HCT116 (cell line): ENCODE measurements around the gene WIPF3. TPM values are rescaled to one million over a fixed set of nuclear protein-coding genes. Genes with fewer than 3 reads are reported as not detected.

ENCODE experiments used
- ATAC-seq: fragments of 200-7000 bp; cut with Tn5 transposase; 2 replicates; pipeline ENCODE4 v1.9.1; 2020; ENCODE audit warnings: mild to moderate bottlenecking, moderate library complexity
- BruUV-seq: library from RNA; stranded (reverse); fragments of 400-500 nt; replicated peaks from 2 replicates; lab custom pipeline; 2021; lab: Mats Ljungman, UMichigan
- CTCF ChIA-PET: fragments of 300-600 bp; sonication (Branson Sonifier 250); formaldehyde crosslinking; loops from one replicate; lab custom pipeline; 2021; ENCODE audit warnings: antibody characterized with exemption; lab: Charles Lee
- POLR2A ChIA-PET: fragments of 300-600, 350-600 bp; sonication (Branson Sonifier 250); formaldehyde crosslinking; loops from one replicate; lab custom pipeline; 2021; ENCODE audit warnings: antibody characterized with exemption; lab: Charles Lee
- RAD21 ChIA-PET, 2 experiments: fragments of 300-600 bp; sonication (Branson Sonifier 250); formaldehyde crosslinking; loops; one replicate each; lab custom pipeline; 2023; ENCODE audit warnings: low total read pairs in 2 of 2; ENCODE audit not compliant: uncharacterized antibody in 2 of 2, unreplicated experiment in 2 of 2, low non-redundant PET in 1 of 2; lab: Charles Lee
- DNase-seq: peaks from one replicate; pipeline ENCODE4 v3.0.0-alpha.2; 2010; ENCODE audit warnings: low read depth, low spot score
- H2AFZ ChIP-seq: fragments of 200-600 bp; shearing (Covaris generic), sonication (generic); 2 replicates; pipeline ENCODE4 v1.6.1; 2017; ENCODE audit warnings: low read depth, mixed run types, mixed read lengths, antibody characterized with exemption, low read length; ENCODE audit not compliant: poor library complexity, severe bottlenecking
- H3K27ac ChIP-seq: 2 replicates; pipeline ENCODE4 v1.5.1; 2012; ENCODE audit warnings: low read depth, low read length
- H3K27me3 ChIP-seq: fragments of 200-600 bp; sonication (generic); 2 replicates; pipeline ENCODE4 v1.6.1; 2016; ENCODE audit warnings: mixed run types, low read length, mixed read lengths; ENCODE audit not compliant: insufficient read depth
- H3K36me3 ChIP-seq, 2 experiments: fragments of 200-500 bp in 1 of 2; fragments of 200-600 bp in 1 of 2; sonication (Bioruptor generic) in 1 of 2; sonication (generic) in 1 of 2; 2 replicates each; pipeline versions ENCODE4 v1.5.1 to v1.6.1; 2014 to 2016; ENCODE audit warnings: low read length in 2 of 2, inconsistent platforms in 1 of 2, mixed read lengths in 1 of 2, mixed run types in 1 of 2; ENCODE audit not compliant: insufficient read depth in 2 of 2, control insufficient read depth in 1 of 2
- H3K4me1 ChIP-seq, 2 experiments: fragments of 200-600 bp in 1 of 2; sonication (generic) in 1 of 2; 2 replicates each; pipeline versions ENCODE4 v1.5.1 to v1.6.1; 2012 to 2017; ENCODE audit warnings: low read length in 2 of 2, inconsistent platforms in 1 of 2, mild to moderate bottlenecking in 1 of 2, mixed read lengths in 1 of 2, mixed run types in 1 of 2, moderate library complexity in 1 of 2; ENCODE audit not compliant: insufficient read depth in 2 of 2, control insufficient read depth in 1 of 2
- H3K4me2 ChIP-seq: fragments of 200-600 bp; sonication (generic); 2 replicates; pipeline ENCODE4 v1.6.1; 2017; ENCODE audit warnings: mixed run types, low read length, mixed read lengths
- H3K4me3 ChIP-seq, 2 experiments: fragments of 200-600 bp in 1 of 2; sonication (generic) in 1 of 2; replicated peaks in 1 of 2; 2 replicates each; pipeline ENCODE4 v1.5.1; 2011 to 2016; ENCODE audit warnings: low read length in 2 of 2, control low read depth in 1 of 2, low read depth in 1 of 2, mild to moderate bottlenecking in 1 of 2, mixed read lengths in 1 of 2, mixed run types in 1 of 2
- H3K79me2 ChIP-seq: fragments of 200-600 bp; sonication (generic); 2 replicates; pipeline ENCODE4 v1.6.1; 2017; ENCODE audit warnings: mild to moderate bottlenecking, mixed run types, low read length, moderate library complexity, mixed read lengths; ENCODE audit not compliant: insufficient read depth
- H3K9ac ChIP-seq: fragments of 200-600 bp; sonication (generic); 2 replicates; pipeline ENCODE4 v1.6.1; 2016; ENCODE audit warnings: low read length, mixed read lengths
- H3K9me2 ChIP-seq: fragments of 200-600 bp; sonication (generic), shearing (Covaris generic); 2 replicates; pipeline ENCODE4 v1.6.1; 2017; ENCODE audit warnings: mixed run types, mild to moderate bottlenecking, moderate library complexity; ENCODE audit not compliant: insufficient read depth
- H3K9me3 ChIP-seq, 2 experiments: fragments of 200-500 bp in 1 of 2; fragments of 200-600 bp in 1 of 2; sonication (Bioruptor generic) in 1 of 2; sonication (generic) in 1 of 2; 2 replicates each; pipeline ENCODE4 v1.6.1; 2014 to 2017; ENCODE audit warnings: low read length in 2 of 2, mixed read lengths in 2 of 2, inconsistent platforms in 1 of 2, low read depth in 1 of 2, mild to moderate bottlenecking in 1 of 2, mixed run types in 1 of 2, moderate library complexity in 1 of 2; ENCODE audit not compliant: control insufficient read depth in 1 of 2, insufficient read depth in 1 of 2
- H4K20me1 ChIP-seq: fragments of 200-600 bp; sonication (generic), shearing (Covaris generic); 2 replicates; pipeline ENCODE4 v1.6.1; 2017; ENCODE audit warnings: mixed run types, mild to moderate bottlenecking, moderate library complexity; ENCODE audit not compliant: insufficient read depth
- ATF3 ChIP-seq: IDR thresholded peaks from 2 replicates; pipeline ENCODE4 v1.6.1; 2012
- CBX3 ChIP-seq: IDR thresholded peaks from 2 replicates; pipeline ENCODE4 v1.6.1; 2012; ENCODE audit warnings: low read depth
- EZH2 ChIP-seq: fragments of 200-600 bp; sonication (generic); IDR thresholded peaks from 2 replicates; pipeline ENCODE4 v1.6.1; 2017; ENCODE audit warnings: antibody characterized with exemption, mixed run types
- EZH2phosphoT487 ChIP-seq: fragments of 200-600 bp; IDR thresholded peaks from 2 replicates; pipeline ENCODE4 v1.6.1; 2018; ENCODE audit warnings: antibody characterized with exemption, borderline replicate concordance
- FOSL1 ChIP-seq: IDR thresholded peaks from 2 replicates; pipeline ENCODE4 v1.6.1; 2012; ENCODE audit warnings: low read depth
- JUND ChIP-seq: IDR thresholded peaks from 2 replicates; pipeline ENCODE4 v1.6.1; 2012
- MAX ChIP-seq: IDR thresholded peaks from 2 replicates; pipeline ENCODE4 v1.6.1; 2012
- RAD21 ChIP-seq: IDR thresholded peaks from 2 replicates; pipeline ENCODE4 v1.6.1; 2012; ENCODE audit warnings: low read depth, mild to moderate bottlenecking
- REST ChIP-seq: IDR thresholded peaks from 2 replicates; pipeline ENCODE4 v1.6.1; 2012; ENCODE audit warnings: low read depth
- SIN3A ChIP-seq: IDR thresholded peaks from 2 replicates; pipeline ENCODE4 v1.6.1; 2012; ENCODE audit warnings: low read depth
- SP1 ChIP-seq: IDR thresholded peaks from 2 replicates; pipeline ENCODE4 v1.6.1; 2012; ENCODE audit warnings: low read depth
- SRF ChIP-seq: IDR thresholded peaks from 2 replicates; pipeline ENCODE4 v1.6.1; 2012; ENCODE audit warnings: low read depth
- TCF7L2 ChIP-seq: IDR thresholded peaks from 2 replicates; pipeline ENCODE4 v1.7.0; 2011; ENCODE audit warnings: borderline replicate concordance, inconsistent platforms; ENCODE audit not compliant: insufficient read depth, insufficient read length; ENCODE audit errors: extremely low read depth
- YY1 ChIP-seq: IDR thresholded peaks from 2 replicates; pipeline ENCODE4 v1.6.1; 2011; ENCODE audit warnings: low read length, low read depth, moderate library complexity, mild to moderate bottlenecking; ENCODE audit not compliant: insufficient replicate concordance; ENCODE audit errors: extremely low read depth
- ZFX ChIP-seq: fragments of 450-650 bp; IDR thresholded peaks from 2 replicates; pipeline ENCODE4 v1.6.1; 2017
- ZNF274 ChIP-seq: fragments of 200-500 bp; sonication (Bioruptor generic); IDR thresholded peaks from 2 replicates; pipeline ENCODE4 v1.6.1; 2014; ENCODE audit warnings: mild to moderate bottlenecking, low read depth, low read length, inconsistent platforms
- intact Hi-C: fragments of 100-400 bp; cut with micrococcal nuclease; formaldehyde crosslinking; loops from 2 replicates; pipeline ENCODE4 v1.10.0; 2022
- total RNA-seq: library from RNA; stranded (reverse); gene quantifications from one replicate; pipeline ENCODE4 v1.2.1, GENCODE V29; 2021; ENCODE audit not compliant: unreplicated experiment

The WIPF3 gene
- total RNA-seq, 1 experiment from 2014 or later = 8.6 TPM

DNA sequence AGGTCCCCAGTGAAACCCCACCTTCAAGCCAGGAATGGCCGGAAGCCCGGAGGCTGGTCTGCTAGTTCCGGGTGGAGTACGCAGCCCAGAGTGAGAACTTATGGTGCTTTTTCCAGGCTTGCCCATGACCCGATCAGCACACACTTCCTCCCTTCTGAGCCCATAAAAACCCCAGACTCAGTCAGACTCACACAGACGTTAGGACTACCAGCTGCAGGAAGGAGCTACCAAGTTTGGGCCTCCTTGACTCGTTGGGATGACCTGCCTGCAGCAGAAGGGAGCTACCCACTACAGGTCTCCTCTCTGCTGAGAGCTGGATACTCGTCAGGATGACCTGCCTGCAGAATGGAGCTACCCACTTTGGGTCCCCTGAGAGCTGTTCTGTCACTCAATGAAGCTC lies 144.2 kb downstream of the WIPF3 start (continued):
- TF ChIP-seq SIN3A (no peak), ATF3 (no peak), ZNF274 (no peak)

DNA sequence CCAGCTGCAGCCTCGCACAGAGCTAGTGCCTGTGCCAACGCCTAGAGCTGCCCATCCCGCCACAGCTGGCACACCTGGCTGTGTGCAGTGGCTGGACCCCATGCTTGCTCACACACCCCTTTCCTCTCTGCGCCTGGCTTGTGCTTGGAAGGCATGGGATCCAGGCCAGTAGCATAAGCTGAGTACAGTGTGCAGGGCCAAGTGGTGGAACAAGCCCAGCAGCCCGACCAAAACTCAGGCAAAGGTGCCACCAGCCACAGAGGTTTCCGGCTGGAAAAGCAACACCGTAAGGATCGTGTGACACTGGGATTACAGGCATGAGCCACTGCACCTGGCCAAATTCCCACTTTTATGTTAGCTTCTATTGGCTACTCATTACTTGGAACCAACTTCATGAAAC lies 144.9 kb downstream of the WIPF3 start:
- ChIA-PET RAD21 (no interaction called here), CTCF (no interaction called here), POLR2A (no interaction called here)
- Histone ChIP-seq H4K20me1 (no peaks in the 10 kb centered on the region), H3K79me2 (no peaks in the 10 kb centered on the region), H3K9me3 (no peaks in the 10 kb centered on the region), H3K4me2 (no peak overlapping the region), H2AFZ (no peak overlapping the region), H3K4me3 (no peak overlapping the region), H3K27ac (no peak overlapping the region), H3K9ac (no peak overlapping the region), H3K9me2 (no peaks in the 10 kb centered on the region), H3K27me3 (no peaks in the 10 kb centered on the region), H3K4me1 (no peaks in the 10 kb centered on the region), H3K36me3 (peaks cover 13 to 41% of the 10 kb centered on the region in 2 experiments; a peak in 3 of 4 replicates)
- TF ChIP-seq SIN3A (no peak), SP1 (no peak), EZH2 (no peak), YY1 (no peak), SRF (no peak), JUND (no peak), REST (no peak), RAD21 (no peak), MAX (no peak), TCF7L2 (no peak), CBX3 (no peak), FOSL1 (no peak), EZH2phosphoT487 (no peak), ZFX (no peak)
- no peak for ATAC-seq
- no TSS peak for BruUV-seq
- intact Hi-C loops = no loop called here
- DNase-seq = no peak
